ENCODE data around the gene RGS10.
"Not testable (repeated sequence)": the region's sequence is repeated elsewhere in the genome, so short reads cannot be mapped to it uniquely, and the experiment has no call there.

Gene RGS10

GRCh38 chr10:119538632-119539358 is 3.7 kb downstream of the RGS10 start:
- no peak for DNase-seq

- no peak for DNase-seq
These were observed 4.4 kb downstream of the RGS10 start for GRCh38 chr10:119537953-119538630.

- DNase-seq = no peak
These were observed 6.0 kb downstream of the RGS10 start for GRCh38 chr10:119536508-119537025.

- DNase-seq = no peak
These were observed 6.5 kb downstream of the RGS10 start for GRCh38 chr10:119535837-119536507.

GRCh38 chr10:119535305-119535704 is 7.2 kb downstream of the RGS10 start:
- no peak for DNase-seq

- DNase-seq = no peak
These were observed 9.0 kb downstream of the RGS10 start for GRCh38 chr10:119533473-119533872.

- DNase-seq = not testable (repeated sequence)
These were observed 9.7 kb downstream of the RGS10 start for GRCh38 chr10:119532791-119533190.

GRCh38 chr10:119532251-119532650 is 10.3 kb downstream of the RGS10 start:
- not testable (repeated sequence) for DNase-seq

GRCh38 chr10:119531067-119531466 is 11.5 kb downstream of the RGS10 start:
- DNase-seq = no peak

- not testable (repeated sequence) for DNase-seq
These were observed 13.8 kb downstream of the RGS10 start for GRCh38 chr10:119528663-119529237.

GRCh38 chr10:119526621-119527592 is 15.6 kb downstream of the RGS10 start:
- no peak for DNase-seq

- DNase-seq = no peak
These were observed 16.4 kb downstream of the RGS10 start for GRCh38 chr10:119526149-119526548.

GRCh38 chr10:119525116-119525515 is 17.4 kb downstream of the RGS10 start:
- no peak for DNase-seq

- no peak for DNase-seq
These were observed 17.8 kb downstream of the RGS10 start for GRCh38 chr10:119524720-119525070.

- DNase-seq = no peak
These were observed 18.4 kb downstream of the RGS10 start for GRCh38 chr10:119523895-119524719.

GRCh38 chr10:119522747-119523426 is 19.6 kb downstream of the RGS10 start:
- no peak for DNase-seq

GRCh38 chr10:119521443-119522204 is 20.9 kb downstream of the RGS10 start:
- no peak for DNase-seq

GRCh38 chr10:119520283-119520682 is 22.2 kb downstream of the RGS10 start:
- no peak for DNase-seq

- no peak for DNase-seq
These were observed 23.6 kb downstream of the RGS10 start for GRCh38 chr10:119518936-119519335.

- DNase-seq = no peak
These were observed 24.3 kb downstream of the RGS10 start for GRCh38 chr10:119518176-119518575.
